GM12878 (cell line): ENCODE results near the gene FAM229B. TPM values are rescaled to one million over a fixed set of nuclear protein-coding genes. Genes with fewer than 3 reads are reported as not detected.

ENCODE experiments used
- ATAC-seq: fragments of 200-7000 bp; cut with Tn5 transposase; 3 replicates; pipeline ENCODE4 v1.9.1; 2020; ENCODE audit warnings: mild to moderate bottlenecking, moderate library complexity
- BruUV-seq: library from RNA; stranded (reverse); fragments of 400-500 nt; replicated peaks from 2 replicates; lab custom pipeline; 2021; lab: Mats Ljungman, UMichigan
- CTCF ChIA-PET: fragments of 300-600 bp; sonication (Branson Sonifier 250); formaldehyde crosslinking; extraction: SDS; loops from one replicate; lab custom pipeline; 2021; ENCODE audit warnings: inconsistent platforms; lab: Yijun Ruan, JAX
- POLR2A ChIA-PET: fragments of 350-600 bp; formaldehyde crosslinking; extraction: SDS; loops from one replicate; lab custom pipeline; 2021; ENCODE audit warnings: inconsistent platforms; lab: Charles Lee
- RAD21 ChIA-PET: fragments of 300-600 bp; sonication (Branson Sonifier 250); formaldehyde crosslinking; loops from one replicate; lab custom pipeline; 2023; ENCODE audit warnings: antibody characterized with exemption; ENCODE audit not compliant: unreplicated experiment; lab: Charles Lee
- SMC1A ChIA-PET: fragments of 300-600 bp; sonication (Branson Sonifier 250); formaldehyde crosslinking; loops from one replicate; lab custom pipeline; 2023; ENCODE audit not compliant: unreplicated experiment, uncharacterized antibody; lab: Charles Lee
- DNase-seq: peaks from one replicate; pipeline ENCODE4 v3.0.0-alpha.2; 2011; ENCODE audit warnings: low read depth, low spot score
- FAIRE-seq: peaks from 3 replicates; lab custom pipeline; 2011; peaks lifted over from hg19 to GRCh38; lab: Jason Lieb, UNC
- H2AFZ ChIP-seq: 2 replicates; pipeline ENCODE4 v1.6.0; 2011; ENCODE audit warnings: low read depth, low read length, control low read depth; ENCODE audit not compliant: control insufficient read depth
- H3K27ac ChIP-seq: 2 replicates; pipeline ENCODE4 v1.5.1; 2011; ENCODE audit warnings: control low read depth; ENCODE audit not compliant: control insufficient read depth, insufficient read depth
- H3K27me3 ChIP-seq, 2 experiments: replicated peaks in 1 of 2; 2 replicates each; pipeline versions ENCODE4 v1.6.0 to v1.6.1; 2011; ENCODE audit warnings: low read length in 1 of 2; ENCODE audit not compliant: control insufficient read depth in 2 of 2, insufficient read depth in 2 of 2
- H3K36me3 ChIP-seq, 2 experiments: 2 replicates each; pipeline ENCODE4 v1.5.1; 2011; ENCODE audit warnings: low read length in 1 of 2; ENCODE audit not compliant: control insufficient read depth in 2 of 2, insufficient read depth in 2 of 2
- H3K4me1 ChIP-seq: 2 replicates; pipeline ENCODE4 v1.6.1; 2011; ENCODE audit warnings: mild to moderate bottlenecking, low read length, moderate library complexity, mixed read lengths; ENCODE audit not compliant: control insufficient read depth, insufficient read depth
- H3K4me2 ChIP-seq: 2 replicates; pipeline ENCODE4 v1.6.0; 2011; ENCODE audit warnings: control low read depth; ENCODE audit not compliant: control insufficient read depth, insufficient read depth
- H3K4me3 ChIP-seq: fragments of 200-600 bp; sonication (generic); 2 replicates; pipeline ENCODE4 v1.5.1; 2016
- H3K79me2 ChIP-seq: 2 replicates; pipeline ENCODE4 v1.6.0; 2011; ENCODE audit warnings: low read length; ENCODE audit not compliant: control insufficient read depth, insufficient read depth
- H3K9ac ChIP-seq: 2 replicates; pipeline ENCODE4 v1.8.0; 2011; ENCODE audit warnings: low read length, control low read depth, mixed read lengths; ENCODE audit not compliant: control insufficient read depth, insufficient read depth
- H3K9me3 ChIP-seq: replicated peaks from 3 replicates; pipeline ENCODE4 v1.5.1; 2011; ENCODE audit warnings: mild to moderate bottlenecking, low read length; ENCODE audit not compliant: control insufficient read depth, insufficient read depth
- H4K20me1 ChIP-seq: 2 replicates; pipeline ENCODE4 v1.6.0; 2011; ENCODE audit not compliant: control insufficient read depth, insufficient read depth
- BCL11A ChIP-seq: IDR thresholded peaks from 2 replicates; pipeline ENCODE4 v1.6.1; 2011; ENCODE audit warnings: low read depth, low read length
- IRF5 ChIP-seq: fragments of 450-650 bp; IDR thresholded peaks from 2 replicates; pipeline ENCODE4 v1.6.1; 2017; ENCODE audit warnings: borderline replicate concordance
- POLR2AphosphoS2 ChIP-seq: IDR thresholded peaks from 2 replicates; pipeline ENCODE4 v1.6.1; 2011; ENCODE audit warnings: low read depth, mild to moderate bottlenecking, low read length, improper control_type of control experiment, moderate library complexity
- RAD51 ChIP-seq: fragments of 450-650 bp; IDR thresholded peaks from 2 replicates; pipeline ENCODE4 v1.6.1; 2016; ENCODE audit warnings: moderate library complexity, mild to moderate bottlenecking, inconsistent platforms
- SREBF1 ChIP-seq: IDR thresholded peaks from 2 replicates; pipeline ENCODE4 v1.6.1; 2012; ENCODE audit warnings: mild to moderate bottlenecking, low read length
- ZZZ3 ChIP-seq: IDR thresholded peaks from 2 replicates; pipeline ENCODE4 v1.6.1; 2011; ENCODE audit warnings: low read depth; ENCODE audit not compliant: control insufficient read depth, insufficient read length
- WGBS: methylation state at CpG from one replicate; pipeline ENCODE4 v1.1.6; 2016; ENCODE audit warnings: low lambda C conversion rate; ENCODE audit not compliant: insufficient replicate concordance, insufficient coverage; ENCODE audit errors: missing lambda C conversion rate; 5-methylcytosine and 5-hydroxymethylcytosine counted together
- in situ Hi-C: fragments of 300-500 bp; cut with MboI; formaldehyde crosslinking; loops from 9 replicates; pipeline ENCODE4 v1.14.3; 2018; ENCODE audit warnings: mixed read lengths
- intact Hi-C: fragments of 100-400 bp; cut with micrococcal nuclease; formaldehyde crosslinking; loops from one replicate; pipeline ENCODE4 v1.14.2; 2022; ENCODE audit not compliant: unreplicated experiment
- polyA plus RNA-seq, 11 experiments: library from polyadenylated mRNA; depleted of rRNA in 4 of 11; unstranded in 6 of 11; stranded (reverse) in 5 of 11; fragments of >200 nt; fragmentation: Nextera tagmentation in 4 of 11; fragmentation: Illumina TruSeq in 1 of 11; extraction: Ambion mirVana in 4 of 11; extraction: Trizol in 1 of 11; gene quantifications; 1 replicate in 1 of 11; 2 replicates in 10 of 11; pipeline versions ENCODE4 v1.2.1 to v1.2.3, GENCODE V29; 2011 to 2016; ENCODE audit warnings: inconsistent platforms in 2 of 11, missing spikeins in 2 of 11, low read depth in 1 of 11
- total RNA-seq, 4 experiments: library from RNA; depleted of rRNA in 3 of 4; stranded (reverse); fragments of >200 nt in 3 of 4; fragmentation: Illumina TruSeq in 1 of 4; extraction: Trizol in 1 of 4; gene quantifications; 2 replicates each; pipeline versions ENCODE4 v1.2.1 to v1.2.3, GENCODE V29; 2013 to 2021

Gene FAM229B
- total and polyA plus RNA-seq, 10 of the 15 experiments (the other 5 are each of a cell fraction or from before 2014, with no cell fraction given), result 0.82 to 5.7 (median 3.1) TPM

- no peak overlapping the region for H3K4me2 ChIP-seq
- CTCF ChIA-PET, result interaction anchor here (0.7 to 4.3 kb wide), 4 partner anchors 13 to 93 kb away, joined by 3 to 33 read pairs (median 14); no protein-coding TSS in a partner anchor
Measured at GRCh38 chr6:112085286-112086065, 1.9 kb upstream of the FAM229B start.

More at GRCh38 chr6:112085286-112086065, 1.9 kb upstream of the FAM229B start:
- no peak overlapping the region for H3K9ac ChIP-seq
- no peaks in the 10 kb centered on the region for H3K36me3 ChIP-seq
- ChIA-PET POLR2A (no interaction called here), RAD21 (interaction anchor here (1.9 to 2.5 kb wide), 2 partner anchors 75 to 78 kb away, joined by 4 to 16 read pairs; no protein-coding TSS in a partner anchor), SMC1A (interaction anchor here (0.6 to 3.0 kb wide), 5 partner anchors 11 to 826 kb away, joined by 3 to 12 read pairs (median 8); a partner anchor contains a TSS)
- H4K20me1 ChIP-seq, result no peaks in the 10 kb centered on the region
- H3K27ac ChIP-seq, result no peak overlapping the region
- ATAC-seq (no peak), FAIRE-seq (no peak), DNase-seq (no peak)
- no peaks in the 10 kb centered on the region for H3K79me2 ChIP-seq
- H3K9me3 ChIP-seq, result no peaks in the 10 kb centered on the region
- H2AFZ ChIP-seq, result no peak overlapping the region
- H3K4me1 ChIP-seq, result no peaks in the 10 kb centered on the region
- 91% methylated on average over 8 of the region's 8 CpGs for WGBS
- no peak overlapping the region for H3K4me3 ChIP-seq
- H3K27me3 ChIP-seq, result no peaks in the 10 kb centered on the region
- in situ Hi-C loops, result no loop called here
- TF ChIP-seq BCL11A (no peak), IRF5 (no peak), POLR2AphosphoS2 (no peak), SREBF1 (no peak), RAD51 (no peak), ZZZ3 (no peak)
- no TSS peak for BruUV-seq
- intact Hi-C loops, result no loop called here
